Lower leg skin (tissue), 3 donors: ENCODE results near the gene MCTP1.

Source experiments
- POLR2A ChIP-seq, 2 donors: fragments of 450-650 bp; IDR thresholded peaks; one replicate each; pipeline ENCODE4 v1.6.1; 2016 to 2017; ENCODE audit warnings: antibody characterized with exemption in 2 of 2, mild to moderate bottlenecking in 1 of 2, moderate library complexity in 1 of 2
- TF ChIP-seq, protein P1 (sequence below), 3 donors: fragments of 450-650 bp; IDR thresholded peaks; one replicate each; pipeline ENCODE4 v1.5.1; 2016; ENCODE audit warnings: antibody characterized with exemption in 3 of 3, mild to moderate bottlenecking in 3 of 3, moderate library complexity in 2 of 3

DNA sequence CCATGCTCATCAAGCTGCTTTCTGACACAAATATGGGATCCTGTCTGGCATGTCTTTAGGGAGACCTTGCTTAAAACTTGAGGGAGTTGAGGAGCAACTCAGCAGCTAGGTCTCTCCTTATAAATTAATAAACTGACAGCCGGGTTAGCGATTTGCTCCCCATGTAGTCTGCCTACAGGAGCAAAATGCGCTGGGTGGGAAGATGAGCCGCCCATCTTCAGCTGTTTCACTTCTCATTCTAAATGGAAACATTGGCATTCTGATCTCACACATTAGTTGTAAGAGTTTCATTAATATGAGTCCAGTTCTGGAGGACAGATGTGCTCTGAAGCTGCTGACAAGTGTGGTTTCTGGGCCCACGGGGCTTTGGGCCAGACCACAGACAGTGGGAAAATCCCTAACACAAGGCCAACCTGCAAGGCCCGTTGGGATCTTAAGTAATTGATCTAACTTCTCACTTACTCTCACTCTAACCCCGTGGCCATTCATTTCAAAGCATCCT, 197.0 kb downstream of the MCTP1 start:
- TF ChIP-seq, protein P1, sequence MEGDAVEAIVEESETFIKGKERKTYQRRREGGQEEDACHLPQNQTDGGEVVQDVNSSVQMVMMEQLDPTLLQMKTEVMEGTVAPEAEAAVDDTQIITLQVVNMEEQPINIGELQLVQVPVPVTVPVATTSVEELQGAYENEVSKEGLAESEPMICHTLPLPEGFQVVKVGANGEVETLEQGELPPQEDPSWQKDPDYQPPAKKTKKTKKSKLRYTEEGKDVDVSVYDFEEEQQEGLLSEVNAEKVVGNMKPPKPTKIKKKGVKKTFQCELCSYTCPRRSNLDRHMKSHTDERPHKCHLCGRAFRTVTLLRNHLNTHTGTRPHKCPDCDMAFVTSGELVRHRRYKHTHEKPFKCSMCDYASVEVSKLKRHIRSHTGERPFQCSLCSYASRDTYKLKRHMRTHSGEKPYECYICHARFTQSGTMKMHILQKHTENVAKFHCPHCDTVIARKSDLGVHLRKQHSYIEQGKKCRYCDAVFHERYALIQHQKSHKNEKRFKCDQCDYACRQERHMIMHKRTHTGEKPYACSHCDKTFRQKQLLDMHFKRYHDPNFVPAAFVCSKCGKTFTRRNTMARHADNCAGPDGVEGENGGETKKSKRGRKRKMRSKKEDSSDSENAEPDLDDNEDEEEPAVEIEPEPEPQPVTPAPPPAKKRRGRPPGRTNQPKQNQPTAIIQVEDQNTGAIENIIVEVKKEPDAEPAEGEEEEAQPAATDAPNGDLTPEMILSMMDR (IDR thresholded peaks at IDR 0.05) = no peak
- no peak for TF ChIP-seq POLR2A (IDR thresholded peaks at IDR 0.05)
